ENCODE measurements around the gene FUT7. TPM values are rescaled to one million over a fixed set of nuclear protein-coding genes. Genes with fewer than 3 reads are reported as not detected.

FUT7 gene
- total RNA-seq, 1 experiment from 2014 or later, result not detected

DNA sequence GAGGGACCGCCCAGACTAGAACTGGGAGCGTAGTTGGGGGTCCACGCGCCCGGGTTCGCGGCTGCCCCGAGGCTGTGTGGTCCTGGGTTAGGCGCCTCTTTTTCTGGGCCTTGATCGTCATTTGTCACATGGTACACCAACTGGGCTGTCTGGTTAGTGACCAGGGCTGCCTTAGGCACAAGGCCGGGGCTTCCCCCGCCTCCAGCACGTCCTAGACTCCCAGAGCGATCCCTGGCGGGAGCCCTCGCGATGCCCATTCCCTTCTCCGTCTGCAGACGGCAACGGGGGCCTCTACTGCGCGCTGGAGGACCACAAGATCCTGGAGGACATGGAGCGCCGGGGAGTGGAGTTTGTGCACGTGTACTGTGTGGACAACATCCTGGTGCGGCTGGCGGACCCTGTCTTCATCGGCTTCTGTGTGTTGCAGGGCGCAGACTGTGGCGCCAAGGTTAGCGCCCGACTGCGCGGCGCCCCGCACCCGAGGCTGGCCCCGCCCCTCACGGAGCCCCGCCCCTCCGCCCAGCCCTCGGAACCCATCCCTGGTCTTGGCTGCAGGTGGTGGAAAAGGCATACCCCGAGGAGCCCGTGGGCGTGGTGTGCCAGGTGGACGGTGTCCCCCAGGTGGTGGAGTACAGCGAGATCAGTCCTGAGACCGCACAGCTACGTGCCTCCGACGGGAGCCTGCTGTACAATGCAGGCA, 47.0 kb upstream of the FUT7 start:
- Histone ChIP-seq H4K8ac (replicated peaks; ENCODE audit: insufficient read length, low read depth, low read length) (no peak overlapping the region), H3K4me2 (ENCODE audit: insufficient read depth, insufficient read length, low read length) (peak overlapping the region; percentile 77), H3K9ac (ENCODE audit: extremely low read depth, insufficient read length, low read length) (no peak overlapping the region), H2AFZ (ENCODE audit: low read length) (no peak overlapping the region), H2BK5ac (ENCODE audit: insufficient read length, low read length) (no peak overlapping the region), H2AK5ac (ENCODE audit: insufficient read length, low read length) (no peak overlapping the region), H2BK20ac (ENCODE audit: low read depth, low read length, poor library complexity, severe bottlenecking) (no peak overlapping the region), H3K23ac (ENCODE audit: insufficient read length, low read depth, low read length) (no peak overlapping the region), H3K9me3 (ENCODE audit: control insufficient read depth, low read depth, low read length) (no peaks in the 10 kb centered on the region), H4K91ac (ENCODE audit: insufficient read length, low read depth, low read length) (no peak overlapping the region), H3T11ph (ENCODE audit: low read length) (no peak overlapping the region), H3K27me3 (ENCODE audit: insufficient read depth, low read length) (peaks cover 7% of the 10 kb centered on the region; the same call in 1 of the 2 replicates), H3K56ac (ENCODE audit: insufficient read length, low read depth, low read length) (no peak overlapping the region), H3K23me2 (ENCODE audit: insufficient read length, low read depth, low read length, poor library complexity, severe bottlenecking) (peaks cover 17% of the 10 kb centered on the region), H3K27ac (ENCODE audit: insufficient read length, low read depth, low read length) (no peak overlapping the region), H3K79me1 (ENCODE audit: insufficient read depth, low read depth, low read length, poor library complexity, severe bottlenecking) (no peaks in the 10 kb centered on the region), H3K79me2 (ENCODE audit: insufficient read depth, low read length) (no peaks in the 10 kb centered on the region), H3K4ac (ENCODE audit: low read depth, low read length) (no peak overlapping the region), H2BK12ac (ENCODE audit: insufficient read length, low read depth, low read length) (no peak overlapping the region), H2BK15ac (ENCODE audit: low read depth, low read length) (no peak overlapping the region), H2BK120ac (ENCODE audit: low read depth, low read length, poor library complexity, severe bottlenecking) (no peak overlapping the region), H4K5ac (ENCODE audit: insufficient read length, low read depth, low read length) (no peak overlapping the region), H4K20me1 (ENCODE audit: control insufficient read depth, insufficient read depth, insufficient read length) (peaks cover 3% of the 10 kb centered on the region), H3K18ac (ENCODE audit: insufficient read length, low read depth, low read length) (no peak overlapping the region), H3K14ac (ENCODE audit: insufficient read depth, low read length) (no peak overlapping the region; the same call in 1 of the 2 replicates), H3K4me1 (ENCODE audit: insufficient read depth, low read length) (peaks cover 3% of the 10 kb centered on the region; the same call in 1 of the 2 replicates)
- Mint-ChIP-seq H3K4me3 (peak overlapping the region; percentile 60 to 76), H3K9me3 (no peaks in the 10 kb centered on the region; a peak in 1 of 5 replicates), H3K36me3 (ENCODE audit: insufficient read depth in 1 of 3, low read depth in 3 of 3) (no peaks in the 10 kb centered on the region; a peak in 1 of 7 replicates), H3K4me1 (peaks cover 18 to 29% of the 10 kb centered on the region in 2 experiments), H3K27ac (no peak overlapping the region), H3K27me3 (ENCODE audit: low read depth) (peaks cover 46% of the 10 kb centered on the region)
- DNase-seq, result peak; percentile 77
- WGBS (ENCODE audit: extremely low coverage, insufficient read length, low lambda C conversion rate), result no CpG with 5 or more reads among the region's 51 CpGs
- TF ChIP-seq, protein P1, sequence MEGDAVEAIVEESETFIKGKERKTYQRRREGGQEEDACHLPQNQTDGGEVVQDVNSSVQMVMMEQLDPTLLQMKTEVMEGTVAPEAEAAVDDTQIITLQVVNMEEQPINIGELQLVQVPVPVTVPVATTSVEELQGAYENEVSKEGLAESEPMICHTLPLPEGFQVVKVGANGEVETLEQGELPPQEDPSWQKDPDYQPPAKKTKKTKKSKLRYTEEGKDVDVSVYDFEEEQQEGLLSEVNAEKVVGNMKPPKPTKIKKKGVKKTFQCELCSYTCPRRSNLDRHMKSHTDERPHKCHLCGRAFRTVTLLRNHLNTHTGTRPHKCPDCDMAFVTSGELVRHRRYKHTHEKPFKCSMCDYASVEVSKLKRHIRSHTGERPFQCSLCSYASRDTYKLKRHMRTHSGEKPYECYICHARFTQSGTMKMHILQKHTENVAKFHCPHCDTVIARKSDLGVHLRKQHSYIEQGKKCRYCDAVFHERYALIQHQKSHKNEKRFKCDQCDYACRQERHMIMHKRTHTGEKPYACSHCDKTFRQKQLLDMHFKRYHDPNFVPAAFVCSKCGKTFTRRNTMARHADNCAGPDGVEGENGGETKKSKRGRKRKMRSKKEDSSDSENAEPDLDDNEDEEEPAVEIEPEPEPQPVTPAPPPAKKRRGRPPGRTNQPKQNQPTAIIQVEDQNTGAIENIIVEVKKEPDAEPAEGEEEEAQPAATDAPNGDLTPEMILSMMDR (conservative IDR thresholded peaks at IDR 0.05), result no peak

All from H9 (cell line).